ENCODE data around the gene ANOS1.

GRCh38 chrX:8586953-8587352, 145.0 kb downstream of the ANOS1 start:
- TF ChIP-seq CTCF (IDR thresholded peaks at IDR 0.05; ENCODE audit: insufficient read depth, low read length) (no peak), POLR2AphosphoS5 (IDR thresholded peaks at IDR 0.05; ENCODE audit: low read depth) (no peak)
